ENCODE measurements around the gene ATMIN. TPM values are rescaled to one million over a fixed set of nuclear protein-coding genes. Genes with fewer than 3 reads are reported as not detected.

Gene ATMIN
- total RNA-seq, 1 donor from 2014 or later, result 25.9 TPM

DNA sequence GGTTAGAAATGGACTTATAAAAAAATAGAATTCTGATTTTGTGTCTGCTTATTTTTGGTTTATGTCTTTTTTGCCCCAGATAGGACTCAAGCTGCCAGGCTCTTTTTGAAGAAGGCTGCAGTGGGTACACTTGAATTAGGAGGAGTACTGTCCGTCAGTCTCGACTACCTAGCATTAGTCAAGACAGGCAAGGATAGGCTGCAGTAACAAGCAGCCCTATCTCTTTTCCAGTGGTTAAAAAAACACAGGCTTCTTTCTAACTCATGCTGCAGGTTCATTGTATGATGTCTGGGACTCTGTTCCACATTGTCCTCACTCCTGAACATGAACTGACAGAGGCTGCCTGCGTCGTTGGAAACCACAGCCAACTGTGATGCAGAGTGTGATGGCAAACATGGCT lies 33.4 kb downstream of the ATMIN start:
- no peak for DNase-seq

DNA sequence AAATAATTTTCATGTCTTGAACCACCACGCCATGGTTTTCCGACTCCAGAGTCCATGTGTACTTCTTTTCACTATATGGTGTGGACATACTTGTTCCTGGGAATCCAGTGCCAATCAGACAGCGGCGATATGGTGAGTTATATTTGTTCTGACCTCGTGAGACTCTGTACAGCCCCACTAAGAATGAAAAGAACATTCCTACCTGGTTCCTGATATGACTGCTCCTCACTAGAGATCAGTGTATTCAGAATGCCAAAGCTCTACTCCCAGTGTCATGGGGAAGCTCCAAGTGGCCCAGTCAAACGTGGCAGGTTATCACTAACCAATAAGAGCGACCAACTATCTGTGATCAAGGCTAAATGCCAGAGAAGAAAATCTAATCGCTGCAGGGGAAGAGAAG lies 35.3 kb downstream of the ATMIN start:
- DNase-seq, result no peak

GRCh38 chr16:81071805-81072204 lies 36.2 kb downstream of the ATMIN start:
- DNase-seq, result no peak

DNA sequence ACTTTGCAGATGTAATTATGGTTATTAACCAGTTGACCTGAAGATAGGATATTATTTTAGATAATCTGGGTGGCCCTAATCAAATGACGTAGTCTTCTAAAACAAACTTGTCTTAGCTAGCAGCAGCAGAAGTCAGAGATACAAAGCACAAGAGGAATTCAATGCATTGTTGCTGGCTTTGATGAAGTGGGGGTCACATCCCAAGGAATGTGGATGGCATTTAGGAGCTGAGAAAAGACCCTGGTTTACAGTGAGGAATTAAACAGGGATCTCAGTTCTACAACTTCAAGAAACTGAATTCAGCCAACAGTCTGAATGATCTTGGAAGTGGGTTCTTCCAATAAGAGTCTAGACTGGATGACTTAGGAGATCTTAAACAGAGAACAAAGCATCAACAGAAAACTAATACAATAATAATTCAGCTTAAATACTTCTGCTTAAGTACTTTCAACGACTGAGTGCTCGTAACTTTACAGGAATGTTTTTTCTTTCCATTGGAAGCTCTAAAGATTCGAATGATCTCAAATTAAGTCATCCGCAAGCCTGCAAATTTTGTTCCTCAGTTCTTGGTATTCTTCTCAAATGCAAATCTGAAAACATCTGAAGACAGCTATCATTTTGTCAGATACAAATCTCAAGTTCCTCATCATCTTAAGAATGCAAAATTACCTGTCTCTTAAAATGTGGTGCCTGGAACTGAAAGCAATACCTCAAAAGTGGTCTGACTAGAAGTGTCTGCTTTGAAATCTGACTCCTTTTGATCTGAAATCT lies 38.1 kb downstream of the ATMIN start:
- DNase-seq, result peak; percentile 8

GRCh38 chr16:81076566-81077075 lies 41.0 kb downstream of the ATMIN start:
- peak; percentile 89 for DNase-seq

GRCh38 chr16:81077076-81077940 lies 41.7 kb downstream of the ATMIN start, which contains the start of gene C16orf46:
TSS of gene C16orf46 (minus strand) at chr16:81077238. CDS start at chr16:81063955, 13,283 bp downstream.
- peak; percentile 94 for DNase-seq

GRCh38 chr16:81080233-81080632 lies 44.6 kb downstream of the ATMIN start:
- DNase-seq, result no peak

GRCh38 chr16:81081014-81081413 lies 45.4 kb downstream of the ATMIN start:
- DNase-seq, result no peak

DNA sequence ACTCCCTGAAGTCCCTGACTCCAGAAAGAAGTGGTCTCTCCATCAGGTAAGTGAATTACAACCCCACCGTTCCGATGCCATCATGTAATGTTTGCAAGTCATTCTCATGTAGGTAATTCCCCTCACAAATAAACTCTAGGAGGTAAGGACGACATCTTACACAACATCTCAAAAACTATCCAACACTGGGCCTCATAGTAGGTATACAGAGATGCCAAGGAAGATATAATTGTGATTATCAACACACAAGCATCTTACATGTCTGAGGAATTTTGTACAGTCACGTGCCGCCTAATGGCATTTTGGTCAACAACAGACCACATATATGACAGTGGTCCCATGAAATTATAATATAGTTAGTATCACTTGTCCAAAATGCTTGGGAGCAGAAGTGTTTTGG lies 53.2 kb downstream of the ATMIN start:
- DNase-seq, result no peak

DNA sequence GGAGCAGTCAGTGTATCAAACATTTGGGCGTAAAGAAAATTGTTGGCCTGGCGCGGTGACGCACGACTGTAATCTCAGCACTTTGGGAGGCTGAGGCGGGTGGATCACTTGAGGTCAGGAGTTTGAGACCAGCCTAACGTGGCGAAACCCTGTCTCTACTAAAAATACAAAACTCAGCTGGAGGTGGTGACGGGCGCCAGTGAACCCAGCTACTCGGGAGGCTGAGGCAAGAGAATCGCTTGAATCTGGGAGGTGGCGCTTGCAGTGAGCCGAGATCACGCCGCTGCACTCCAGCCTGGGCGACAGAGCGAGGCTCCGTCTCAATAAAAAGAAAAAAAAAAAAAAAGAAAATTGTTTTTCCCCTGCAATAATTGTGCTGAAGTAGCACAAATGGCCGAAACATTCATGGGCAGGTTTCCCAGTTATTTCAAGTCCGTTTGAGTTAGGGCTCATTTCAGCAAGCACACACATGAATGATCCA lies 59.2 kb downstream of the ATMIN start:
- DNase-seq, result peak; percentile 21

GRCh38 chr16:81095653-81095952 lies 60.0 kb downstream of the ATMIN start:
- DNase-seq, result no peak

DNA sequence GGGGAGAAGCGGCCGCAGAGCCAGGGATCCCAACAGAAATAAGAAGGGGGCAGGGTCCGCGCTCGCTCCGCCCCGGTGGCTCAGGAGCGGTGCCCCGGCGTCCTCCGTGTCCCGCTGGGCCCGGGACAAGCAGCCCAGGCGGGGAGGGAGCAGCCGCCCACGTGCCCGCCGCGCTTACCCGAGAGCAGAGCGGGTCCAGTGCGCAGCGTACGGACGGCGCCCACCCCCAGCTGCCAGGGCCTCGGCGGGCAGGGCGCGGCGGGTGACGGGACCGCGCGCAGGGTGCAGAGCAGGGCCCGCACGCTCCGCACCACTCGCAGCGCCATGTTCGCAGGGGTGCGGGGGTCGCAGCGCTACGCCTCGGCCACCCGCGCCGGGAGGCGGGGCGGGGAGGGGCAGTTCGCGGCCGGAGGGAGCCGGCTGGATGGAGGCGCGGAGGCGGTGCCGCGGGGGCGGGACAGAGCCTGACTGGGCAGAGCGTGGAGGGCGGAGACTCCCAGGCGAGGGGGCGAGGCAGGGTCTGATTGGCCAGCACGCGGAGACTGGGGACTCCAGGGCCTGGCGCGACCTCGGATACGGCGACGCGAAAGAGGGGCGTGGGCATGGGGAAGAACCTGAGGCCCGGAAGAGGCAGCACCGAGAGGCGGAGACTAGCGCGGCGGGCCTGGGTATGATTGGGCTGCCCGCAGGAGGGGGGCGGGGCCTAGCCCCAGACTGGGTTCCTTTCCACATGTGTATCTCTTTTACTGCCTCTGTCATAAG lies 60.5 kb downstream of the ATMIN start, which contains the start of gene GCSH:
GCSH (minus strand) TSS at position 443 of the 762 bp plus-strand sequence; CDS start at position 326, 117 bp downstream.
- DNase-seq, result peak; percentile 98

- DNase-seq, result no peak
Measured at GRCh38 chr16:81096715-81097208, 61.1 kb downstream of the ATMIN start.

Small RNAs within 50 kb of the gene (small RNA-seq; reads per million reads assigned to genes)
- gene AC092718.3 (ENCODE audit: low replicate concordance), result not detected

Other genes starting within 250 kb of the ATMIN start
- 2.8 TPM for gene CDYL2, start 231.2 kb upstream of the ATMIN start, total RNA-seq
- 16.6 TPM for gene CMC2, start 29.0 kb upstream of the ATMIN start, total RNA-seq
- gene CENPN, start 28.6 kb upstream of the ATMIN start, total RNA-seq, result 14.4 TPM
- 0.69 TPM for gene C16orf46, start 41.4 kb downstream of the ATMIN start, total RNA-seq
- 23.5 TPM for gene GCSH, start 60.6 kb downstream of the ATMIN start, total RNA-seq
- not detected for gene BCO1, start 202.8 kb downstream of the ATMIN start, total RNA-seq

Measured in skin of body (tissue), 3 donors.